IPS-NIHi11 (cell line): ENCODE measurements around the gene SSNA1.

Source experiments
- DNase-seq: peaks from one replicate; pipeline ENCODE4 v3.0.0; 2012; ENCODE audit warnings: mixed read lengths, low spot score

SSNA1 gene

GRCh38 chr9:137168573-137168903 is 19.9 kb upstream of the SSNA1 start:
- no peak for DNase-seq

DNA sequence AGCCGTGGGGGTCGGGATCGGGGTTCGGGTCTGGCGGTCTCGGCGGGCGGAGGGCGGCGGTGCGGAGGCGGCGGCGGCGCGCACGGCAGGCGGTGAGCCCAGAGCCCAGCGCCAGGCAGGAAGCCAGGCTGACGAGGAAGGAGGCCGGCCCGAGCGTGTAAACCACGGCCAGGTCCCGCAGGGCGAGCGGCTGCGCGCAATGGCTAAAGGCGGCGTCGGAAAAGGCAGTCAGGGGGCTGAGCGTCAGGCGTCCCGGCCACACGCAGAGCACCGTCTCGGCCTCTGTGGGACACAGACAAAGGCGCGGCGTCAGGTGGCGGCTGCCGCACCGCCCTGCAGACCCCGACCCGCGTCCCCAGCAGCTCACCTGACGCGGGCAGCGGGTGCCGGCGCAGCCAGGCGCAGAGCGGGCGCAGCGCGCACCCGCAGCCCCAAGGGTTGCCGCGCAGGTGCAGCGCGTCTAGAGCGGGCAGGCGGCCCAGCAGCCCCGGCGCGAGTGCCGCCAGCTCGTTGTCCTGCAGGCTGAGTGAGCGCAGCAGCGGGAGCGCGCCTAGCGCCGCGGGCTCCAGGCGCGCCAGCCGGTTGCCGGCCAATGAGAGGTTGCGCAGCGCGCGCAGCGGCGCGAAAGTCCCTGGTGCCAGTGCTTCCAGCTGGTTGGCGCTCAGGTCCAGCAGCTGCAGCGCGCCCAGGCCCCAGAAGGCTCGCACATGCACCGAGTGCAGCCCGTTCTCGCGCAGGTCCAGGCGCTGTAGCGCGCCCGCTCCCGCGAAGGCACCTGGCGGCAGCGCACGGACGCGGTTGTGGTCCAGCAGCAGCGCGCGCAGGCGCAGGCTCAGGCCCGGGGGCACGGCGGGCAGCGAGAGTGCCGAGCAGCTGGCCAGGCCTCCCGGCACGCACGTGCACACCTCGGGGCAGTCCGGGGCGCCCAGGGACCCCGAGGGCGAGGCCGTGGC is 19.3 kb upstream of the SSNA1 start:
- DNase-seq: peak; percentile 93

GRCh38 chr9:137169896-137170358 is 18.5 kb upstream of the SSNA1 start, which contains the start of gene LRRC26:
TSS of gene LRRC26 (minus strand) at chr9:137170051. CDS start at chr9:137169943, 108 bp downstream.
- DNase-seq: no peak

GRCh38 chr9:137170486-137171148 is 17.9 kb upstream of the SSNA1 start:
- DNase-seq: no peak

GRCh38 chr9:137171149-137171900 is 17.2 kb upstream of the SSNA1 start:
- no peak for DNase-seq

- no peak for DNase-seq
Observed at GRCh38 chr9:137172901-137173795, 15.3 kb upstream of the SSNA1 start.

DNA sequence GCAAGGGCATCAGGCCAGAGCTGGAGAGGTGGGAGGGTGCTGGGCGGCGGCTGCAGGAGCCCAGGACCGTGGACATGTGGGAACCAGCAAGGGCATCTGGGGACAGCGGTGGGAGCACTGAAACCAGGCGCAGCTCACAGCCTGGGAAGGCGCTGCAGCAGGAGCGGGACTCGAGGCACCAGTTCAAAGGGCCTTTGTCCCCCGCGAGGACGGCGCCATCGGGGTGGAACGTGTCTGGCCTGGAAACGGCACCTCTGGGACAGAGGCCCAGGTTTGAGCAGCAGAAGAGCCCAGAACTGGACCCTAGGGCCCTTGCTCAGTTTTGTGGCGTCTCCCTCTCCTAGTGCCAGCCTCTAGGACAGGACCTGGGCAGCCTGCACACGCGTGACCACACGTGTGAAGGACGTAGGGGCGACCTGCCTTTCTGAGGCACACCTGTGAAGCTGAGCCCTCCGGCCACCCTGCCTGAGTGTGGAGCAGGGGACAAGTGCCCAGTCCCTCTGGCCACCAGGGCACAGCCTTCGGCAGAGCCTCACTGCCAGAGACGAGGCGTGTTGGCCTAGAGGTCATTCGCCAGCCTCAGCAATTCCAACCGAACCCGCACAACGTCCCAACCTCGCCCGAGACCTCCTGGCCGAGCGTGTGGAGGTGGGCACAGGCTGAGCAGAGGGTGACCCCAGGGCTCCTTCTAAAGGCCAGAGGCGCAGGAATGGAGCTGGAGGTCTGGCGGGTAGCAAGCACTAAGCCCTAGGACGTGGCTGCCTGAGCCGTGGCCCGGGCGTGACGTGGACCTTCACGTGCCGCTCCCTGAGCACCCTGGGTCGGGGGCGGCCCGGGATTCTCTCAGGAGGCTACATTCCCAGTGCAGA is 14.4 kb upstream of the SSNA1 start:
- DNase-seq: no peak

GRCh38 chr9:137174722-137175293 is 13.7 kb upstream of the SSNA1 start:
- DNase-seq: peak; percentile 75

DNA sequence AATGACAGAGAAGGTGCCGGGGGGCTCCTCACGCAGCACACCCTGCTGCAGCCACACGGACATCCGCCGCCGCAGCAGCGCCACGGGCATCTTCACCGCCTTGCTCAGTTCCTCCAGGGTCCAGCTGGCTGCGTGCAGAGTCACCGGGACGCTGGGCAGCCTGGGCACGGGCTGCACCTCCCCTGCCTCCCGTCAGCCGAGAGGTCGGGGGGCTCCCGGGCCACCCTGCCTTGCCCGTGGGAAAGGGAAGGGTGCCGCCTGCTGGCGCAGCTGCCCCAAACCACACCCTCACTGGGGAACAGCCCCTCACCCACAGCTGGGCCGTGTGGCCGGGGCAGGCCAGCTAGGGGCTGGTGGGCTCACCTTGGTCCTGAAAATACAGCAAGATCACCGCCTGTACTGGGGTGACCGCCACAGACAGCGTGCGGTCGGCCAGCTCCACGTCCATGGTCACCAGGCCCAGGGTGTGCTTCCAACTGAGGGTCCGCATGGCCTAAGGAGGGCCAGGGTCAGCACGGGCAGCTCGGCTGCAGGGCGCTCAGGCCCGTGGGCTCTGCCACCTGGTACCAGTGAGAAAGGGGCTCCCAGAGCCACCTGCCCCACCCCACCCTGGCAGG is 13.0 kb upstream of the SSNA1 start:
- peak; percentile 84 for DNase-seq

DNA sequence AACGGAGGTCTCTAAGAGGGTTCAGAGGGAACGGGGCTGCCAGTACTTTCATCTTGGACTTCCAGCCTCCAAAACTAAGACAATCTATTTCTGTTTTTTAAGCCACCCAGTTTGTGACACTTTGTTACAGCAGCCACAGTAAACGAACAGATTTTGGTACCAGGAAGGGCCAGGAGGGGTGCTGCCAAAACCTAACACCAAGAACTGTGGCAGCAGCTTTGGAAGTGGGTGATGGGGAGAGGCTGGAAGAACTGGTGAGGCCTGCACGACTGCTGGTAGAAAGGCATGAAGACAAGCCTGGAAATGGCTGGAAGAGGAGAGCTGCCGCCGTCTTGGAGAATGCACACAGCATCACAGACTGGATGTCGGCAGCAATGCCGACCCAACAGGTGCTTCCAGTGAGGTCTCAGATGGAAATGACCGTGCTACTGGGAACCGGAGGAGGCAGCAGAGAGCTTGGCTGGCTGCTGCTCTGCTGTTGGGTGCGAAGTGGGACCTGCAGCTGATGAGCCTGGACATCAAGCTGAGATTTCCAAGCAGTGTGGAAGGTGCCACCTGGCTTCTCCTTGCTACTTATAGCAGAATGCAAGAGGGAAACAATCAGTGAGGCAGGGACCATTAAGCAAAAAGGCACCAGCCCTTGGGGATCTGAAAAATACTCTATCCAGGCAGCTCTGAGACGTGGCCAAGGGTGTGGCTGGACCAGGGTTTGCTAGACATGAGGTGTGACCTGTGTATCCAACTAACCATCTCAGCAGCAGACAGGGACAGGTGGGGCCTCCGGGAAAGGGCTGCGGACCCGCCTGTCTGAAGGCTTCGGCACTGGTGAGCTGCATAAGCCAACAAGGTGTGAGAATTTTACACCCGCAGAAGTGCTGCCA is 11.9 kb upstream of the SSNA1 start:
- DNase-seq: peak; percentile 79

GRCh38 chr9:137178201-137178938 is 10.1 kb upstream of the SSNA1 start:
- DNase-seq: no peak

- DNase-seq: no peak
Observed at GRCh38 chr9:137178939-137179630, 9.4 kb upstream of the SSNA1 start.

DNA sequence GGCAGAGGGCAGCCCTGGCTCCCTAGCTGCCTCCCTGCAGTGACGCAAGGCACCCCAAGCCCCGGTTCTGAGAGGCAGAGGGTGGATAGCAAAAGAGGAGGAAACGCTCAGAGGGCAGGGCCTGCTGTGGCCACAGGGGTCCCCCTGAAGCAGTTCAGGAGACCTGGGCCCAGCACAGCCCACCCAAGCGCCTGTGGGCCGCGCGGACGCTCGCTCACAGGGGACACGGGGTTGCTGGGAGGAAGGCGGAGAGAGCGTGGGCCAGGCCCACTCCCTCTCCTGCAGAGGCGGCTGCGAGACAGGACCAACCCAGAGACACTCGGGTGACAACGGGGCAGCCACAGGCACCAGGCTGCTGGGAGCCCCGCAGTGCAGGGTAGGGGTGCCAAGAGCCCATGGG is 8.7 kb upstream of the SSNA1 start:
- DNase-seq: no peak

GRCh38 chr9:137180491-137180890 is 8.0 kb upstream of the SSNA1 start:
- no peak for DNase-seq

- DNase-seq: no peak
Observed at GRCh38 chr9:137181680-137182079, 6.8 kb upstream of the SSNA1 start.

- no peak for DNase-seq
Observed at GRCh38 chr9:137182836-137183235, 5.6 kb upstream of the SSNA1 start.

DNA sequence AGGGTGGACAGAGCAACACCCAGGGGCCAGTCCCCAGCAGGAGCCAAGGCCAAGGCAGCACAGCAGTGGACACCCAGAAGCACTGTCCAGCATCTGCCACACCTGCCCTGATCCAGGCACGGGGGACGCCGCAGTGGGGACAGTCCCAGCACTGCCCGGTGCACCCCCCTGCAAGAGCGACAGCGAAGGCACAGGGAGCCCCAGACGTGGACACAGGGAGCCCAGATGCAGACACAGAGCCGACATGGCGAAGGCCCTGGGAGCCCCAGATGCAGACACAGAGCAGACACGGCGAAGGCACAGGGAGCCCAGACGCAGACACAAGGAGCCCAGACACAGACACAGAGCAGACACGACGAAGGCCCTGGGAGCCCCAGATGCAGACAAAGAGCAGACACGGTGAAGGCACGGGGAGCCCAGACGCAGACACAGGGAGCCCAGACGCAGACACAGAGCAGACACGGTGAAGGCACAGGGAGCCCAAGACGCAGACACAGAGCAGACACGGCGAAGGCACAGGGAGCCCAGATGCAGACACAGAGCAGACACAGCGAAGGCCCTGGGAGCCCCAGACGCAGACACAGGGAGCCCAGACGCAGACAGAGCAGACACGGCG is 4.4 kb upstream of the SSNA1 start:
- no peak for DNase-seq
